HepG2 (cell line): ENCODE results near the gene TERC.

ENCODE experiments used
- ARNTL ChIP-seq: sonication (generic); formaldehyde crosslinking; IDR thresholded peaks from 2 replicates; pipeline ENCODE4 v1.4.0; 2020; ENCODE audit warnings: mild to moderate bottlenecking, missing genetic modification reagents
- CTCF ChIP-seq: sonication (generic); formaldehyde crosslinking; IDR thresholded peaks from 2 replicates; pipeline ENCODE4 v1.5.0; 2020; ENCODE audit warnings: mild to moderate bottlenecking, missing genetic modification reagents, moderate library complexity
- ELF4 ChIP-seq: sonication (generic); formaldehyde crosslinking; IDR thresholded peaks from 2 replicates; pipeline ENCODE4 v1.5.0; 2020; ENCODE audit warnings: missing genetic modification reagents, mild to moderate bottlenecking, moderate library complexity, borderline replicate concordance
- HIVEP1 ChIP-seq: sonication (generic); formaldehyde crosslinking; IDR thresholded peaks from 2 replicates; pipeline ENCODE4 v1.4.0; 2020; ENCODE audit warnings: mild to moderate bottlenecking, missing genetic modification reagents
- KAT2B ChIP-seq: fragments of 150-350 bp; IDR thresholded peaks from 2 replicates; pipeline ENCODE4 v1.6.1; 2014; ENCODE audit warnings: low read depth, low read length, borderline replicate concordance
- TEAD3 ChIP-seq: optimal IDR thresholded peaks from 2 replicates; pipeline ENCODE3; 2016; ENCODE audit warnings: borderline replicate concordance
- ZNF24 ChIP-seq: fragments of 450-650 bp; IDR thresholded peaks from 2 replicates; pipeline ENCODE4 v1.6.1; 2017; ENCODE audit warnings: antibody characterized with exemption, mild to moderate bottlenecking
- ZNF274 ChIP-seq: sonication (generic); formaldehyde crosslinking; IDR thresholded peaks from 2 replicates; pipeline ENCODE4 v1.5.1; 2020; ENCODE audit warnings: mild to moderate bottlenecking, missing genetic modification reagents
- TF ChIP-seq, protein P1 (sequence below): sonication (generic); formaldehyde crosslinking; IDR thresholded peaks from 2 replicates; pipeline ENCODE4 v1.4.0; 2020; ENCODE audit warnings: missing genetic modification reagents
- TF ChIP-seq, protein P2 (sequence below): fragments of 450-650 bp; IDR thresholded peaks from 2 replicates; pipeline ENCODE4 v1.6.1; 2017; ENCODE audit warnings: mild to moderate bottlenecking

GRCh38 chr3:169792359-169792758 lies 27.5 kb upstream of the TERC start:
- TF ChIP-seq, protein P1, sequence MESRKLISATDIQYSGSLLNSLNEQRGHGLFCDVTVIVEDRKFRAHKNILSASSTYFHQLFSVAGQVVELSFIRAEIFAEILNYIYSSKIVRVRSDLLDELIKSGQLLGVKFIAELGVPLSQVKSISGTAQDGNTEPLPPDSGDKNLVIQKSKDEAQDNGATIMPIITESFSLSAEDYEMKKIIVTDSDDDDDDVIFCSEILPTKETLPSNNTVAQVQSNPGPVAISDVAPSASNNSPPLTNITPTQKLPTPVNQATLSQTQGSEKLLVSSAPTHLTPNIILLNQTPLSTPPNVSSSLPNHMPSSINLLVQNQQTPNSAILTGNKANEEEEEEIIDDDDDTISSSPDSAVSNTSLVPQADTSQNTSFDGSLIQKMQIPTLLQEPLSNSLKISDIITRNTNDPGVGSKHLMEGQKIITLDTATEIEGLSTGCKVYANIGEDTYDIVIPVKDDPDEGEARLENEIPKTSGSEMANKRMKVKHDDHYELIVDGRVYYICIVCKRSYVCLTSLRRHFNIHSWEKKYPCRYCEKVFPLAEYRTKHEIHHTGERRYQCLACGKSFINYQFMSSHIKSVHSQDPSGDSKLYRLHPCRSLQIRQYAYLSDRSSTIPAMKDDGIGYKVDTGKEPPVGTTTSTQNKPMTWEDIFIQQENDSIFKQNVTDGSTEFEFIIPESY, result no peak
- TF ChIP-seq ELF4 (no peak), CTCF (CRISPR knock-in tag) (no peak), HIVEP1 (no peak), KAT2B (no peak), TEAD3 (CRISPR knock-in tag) (no peak), ZNF274 (no peak), ARNTL (CRISPR knock-in tag) (no peak), ZNF24 (no peak)
- TF ChIP-seq, protein P2, sequence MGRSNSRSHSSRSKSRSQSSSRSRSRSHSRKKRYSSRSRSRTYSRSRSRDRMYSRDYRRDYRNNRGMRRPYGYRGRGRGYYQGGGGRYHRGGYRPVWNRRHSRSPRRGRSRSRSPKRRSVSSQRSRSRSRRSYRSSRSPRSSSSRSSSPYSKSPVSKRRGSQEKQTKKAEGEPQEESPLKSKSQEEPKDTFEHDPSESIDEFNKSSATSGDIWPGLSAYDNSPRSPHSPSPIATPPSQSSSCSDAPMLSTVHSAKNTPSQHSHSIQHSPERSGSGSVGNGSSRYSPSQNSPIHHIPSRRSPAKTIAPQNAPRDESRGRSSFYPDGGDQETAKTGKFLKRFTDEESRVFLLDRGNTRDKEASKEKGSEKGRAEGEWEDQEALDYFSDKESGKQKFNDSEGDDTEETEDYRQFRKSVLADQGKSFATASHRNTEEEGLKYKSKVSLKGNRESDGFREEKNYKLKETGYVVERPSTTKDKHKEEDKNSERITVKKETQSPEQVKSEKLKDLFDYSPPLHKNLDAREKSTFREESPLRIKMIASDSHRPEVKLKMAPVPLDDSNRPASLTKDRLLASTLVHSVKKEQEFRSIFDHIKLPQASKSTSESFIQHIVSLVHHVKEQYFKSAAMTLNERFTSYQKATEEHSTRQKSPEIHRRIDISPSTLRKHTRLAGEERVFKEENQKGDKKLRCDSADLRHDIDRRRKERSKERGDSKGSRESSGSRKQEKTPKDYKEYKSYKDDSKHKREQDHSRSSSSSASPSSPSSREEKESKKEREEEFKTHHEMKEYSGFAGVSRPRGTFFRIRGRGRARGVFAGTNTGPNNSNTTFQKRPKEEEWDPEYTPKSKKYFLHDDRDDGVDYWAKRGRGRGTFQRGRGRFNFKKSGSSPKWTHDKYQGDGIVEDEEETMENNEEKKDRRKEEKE, result no peak
